GM12874 (cell line): Measurements from ENCODE around the gene NGF.

Source experiments
- CTCF ChIP-seq: IDR thresholded peaks from 2 replicates; pipeline ENCODE4 v1.5.1; 2011; ENCODE audit warnings: low read depth, mild to moderate bottlenecking, control low read depth, low read length, moderate library complexity; ENCODE audit not compliant: insufficient read depth

The NGF gene

GRCh38 chr1:115322631-115323030 is 15.4 kb downstream of the NGF start:
- no peak for TF ChIP-seq CTCF

GRCh38 chr1:115320377-115320776 is 17.7 kb downstream of the NGF start:
- no peak for TF ChIP-seq CTCF

- no peak for TF ChIP-seq CTCF
Observed at GRCh38 chr1:115319706-115320105, 18.3 kb downstream of the NGF start.

- TF ChIP-seq CTCF = no peak
Observed at GRCh38 chr1:115317101-115318012, 20.7 kb downstream of the NGF start.

GRCh38 chr1:115314765-115315164 is 23.3 kb downstream of the NGF start:
- no peak for TF ChIP-seq CTCF

- TF ChIP-seq CTCF = no peak
Observed at GRCh38 chr1:115314092-115314491, 24.0 kb downstream of the NGF start.

- TF ChIP-seq CTCF = no peak
Observed at GRCh38 chr1:115313182-115313581, 24.9 kb downstream of the NGF start.
